Activated gamma-delta T cell treated with anti-CD3 and anti-CD28 coated beads, Interleukin-2, amount 50 U/mL, for 16 hours (primary cell): Measurements from ENCODE around the gene CFLAR.

Experiments
- DNase-seq: peaks from one replicate; pipeline ENCODE4 v3.0.0-alpha.2; 2020; ENCODE audit warnings: low read depth

CFLAR gene

GRCh38 chr2:201218780-201219179 is 102.8 kb downstream of the CFLAR start:
- no peak for DNase-seq

- DNase-seq = no peak
Measured at GRCh38 chr2:201219328-201220096, 103.5 kb downstream of the CFLAR start.

GRCh38 chr2:201220102-201220570 is 104.2 kb downstream of the CFLAR start:
- DNase-seq = no peak

- no peak for DNase-seq
Measured at GRCh38 chr2:201223089-201224073, 107.4 kb downstream of the CFLAR start.
